Neural cell (in vitro differentiated cells): Measurements from ENCODE around the gene PRKCE. TPM values are rescaled to one million over a fixed set of nuclear protein-coding genes. Genes with fewer than 3 reads are reported as not detected.

Source experiments
- H2AFZ ChIP-seq: fragments of 200-600, 300-800 bp; sonication (generic), shearing (Covaris generic); 2 replicates; pipeline ENCODE4 v1.6.0; 2014; ENCODE audit warnings: low read depth, mild to moderate bottlenecking, antibody characterized with exemption, low read length, moderate library complexity
- H3F3A ChIP-seq: fragments of 200-600 bp; shearing (Covaris generic); 2 replicates; pipeline ENCODE4 v1.6.1; 2016; ENCODE audit warnings: mild to moderate bottlenecking, moderate library complexity, mixed read lengths, antibody characterized with exemption, low read length; ENCODE audit not compliant: insufficient read depth, poor library complexity, severe bottlenecking
- H3K27ac ChIP-seq: fragments of 200-600, 300-800 bp; sonication (generic), shearing (Covaris generic); 2 replicates; pipeline ENCODE4 v1.5.1; 2014; ENCODE audit warnings: mild to moderate bottlenecking, low read length, moderate library complexity
- H3K27me3 ChIP-seq: fragments of 300-800, 200-600 bp; sonication (generic), shearing (Covaris generic); 2 replicates; pipeline ENCODE4 v1.6.0; 2014; ENCODE audit warnings: mild to moderate bottlenecking, low read depth, low read length, moderate library complexity; ENCODE audit not compliant: insufficient read depth
- H3K36me3 ChIP-seq: fragments of 300-800, 200-600 bp; sonication (generic), shearing (Covaris generic); 2 replicates; pipeline ENCODE4 v1.5.1; 2014; ENCODE audit warnings: mild to moderate bottlenecking, antibody characterized with exemption, low read length, moderate library complexity; ENCODE audit not compliant: insufficient read depth
- H3K4me2 ChIP-seq: fragments of 300-800, 200-600 bp; sonication (generic), shearing (Covaris generic); 2 replicates; pipeline ENCODE4 v1.6.0; 2014; ENCODE audit warnings: mild to moderate bottlenecking, low read length
- H3K4me3 ChIP-seq: fragments of 300-800, 200-600 bp; sonication (generic), shearing (Covaris generic); 2 replicates; pipeline ENCODE4 v1.5.1; 2014; ENCODE audit warnings: mild to moderate bottlenecking, low read length, moderate library complexity
- H3K79me2 ChIP-seq: fragments of 200-600 bp; shearing (Covaris generic); replicated peaks from 2 replicates; pipeline ENCODE4 v1.6.0; 2014; ENCODE audit warnings: mild to moderate bottlenecking, low read length, moderate library complexity; ENCODE audit not compliant: insufficient read depth
- H3K9ac ChIP-seq: fragments of 300-800, 200-600 bp; sonication (generic), shearing (Covaris generic); 2 replicates; pipeline ENCODE4 v1.6.1; 2016; ENCODE audit warnings: mild to moderate bottlenecking, low read length, mixed read lengths
- H3K9me2 ChIP-seq: fragments of 200-600 bp; shearing (Covaris generic); 2 replicates; pipeline ENCODE4 v1.6.1; 2016; ENCODE audit warnings: mild to moderate bottlenecking, low read length, mixed read lengths; ENCODE audit not compliant: insufficient read depth
- H3K9me3 ChIP-seq: fragments of 200-600, 300-800 bp; sonication (generic), shearing (Covaris generic); 2 replicates; pipeline ENCODE4 v1.6.1; 2016; ENCODE audit warnings: mild to moderate bottlenecking, mixed run types, low read length, moderate library complexity, mixed read lengths
- H4K20me1 ChIP-seq: fragments of 200-600 bp; shearing (Covaris generic); 2 replicates; pipeline ENCODE4 v1.6.1; 2016; ENCODE audit warnings: mild to moderate bottlenecking, mixed run types; ENCODE audit not compliant: insufficient read depth
- CTCF ChIP-seq: fragments of 450-650 bp; IDR thresholded peaks from 2 replicates; pipeline ENCODE4 v1.5.1; 2014; ENCODE audit warnings: antibody characterized with exemption, mild to moderate bottlenecking, moderate library complexity; ENCODE audit not compliant: poor library complexity, severe bottlenecking
- EP300 ChIP-seq: fragments of 450-650 bp; conservative IDR thresholded peaks from 2 replicates; pipeline ENCODE4 v1.6.1; 2014; ENCODE audit warnings: antibody characterized with exemption, mild to moderate bottlenecking, moderate library complexity; ENCODE audit not compliant: poor library complexity, severe bottlenecking
- EZH2 ChIP-seq: fragments of 200-600, 300-800 bp; shearing (Covaris generic), sonication (generic); IDR thresholded peaks from 2 replicates; pipeline ENCODE4 v1.6.1; 2014; ENCODE audit warnings: antibody characterized with exemption, low read length, borderline replicate concordance, mild to moderate bottlenecking; ENCODE audit not compliant: insufficient read depth, poor library complexity, severe bottlenecking
- MXI1 ChIP-seq: fragments of 450-650 bp; conservative IDR thresholded peaks from 2 replicates; pipeline ENCODE4 v1.6.1; 2014; ENCODE audit warnings: antibody characterized with exemption, mild to moderate bottlenecking; ENCODE audit not compliant: poor library complexity, severe bottlenecking
- POLR2AphosphoS5 ChIP-seq: IDR thresholded peaks from 2 replicates; pipeline ENCODE4 v1.6.1; 2012
- RAD21 ChIP-seq: fragments of 450-650 bp; conservative IDR thresholded peaks from 2 replicates; pipeline ENCODE4 v1.6.1; 2014; ENCODE audit warnings: antibody characterized with exemption, mild to moderate bottlenecking, moderate library complexity
- REST ChIP-seq: IDR thresholded peaks from 2 replicates; pipeline ENCODE4 v1.6.1; 2012; ENCODE audit warnings: borderline replicate concordance
- SMC3 ChIP-seq: fragments of 450-650 bp; conservative IDR thresholded peaks from 2 replicates; pipeline ENCODE4 v1.6.1; 2014; ENCODE audit warnings: antibody characterized with exemption, mild to moderate bottlenecking, moderate library complexity; ENCODE audit not compliant: poor library complexity
- TAF1 ChIP-seq: IDR thresholded peaks from 2 replicates; pipeline ENCODE4 v1.6.1; 2012; ENCODE audit warnings: low read depth
- polyA plus RNA-seq: library from polyadenylated mRNA; depleted of rRNA; stranded (reverse); fragments of >200 nt; gene quantifications from 2 replicates; pipeline ENCODE4 v1.2.3, GENCODE V29; 2014

The PRKCE gene
- polyA plus RNA-seq, 1 donor from 2014 or later: 5.4 TPM

- H2AFZ ChIP-seq: no peak overlapping the region
- H3F3A ChIP-seq: peaks cover 5% of the 10 kb centered on the region
- no peak overlapping the region for H3K4me3 ChIP-seq
- H3K79me2 ChIP-seq: no peaks in the 10 kb centered on the region
- H3K4me2 ChIP-seq: no peak overlapping the region
- H3K9me3 ChIP-seq: no peaks in the 10 kb centered on the region
- H3K36me3 ChIP-seq: no peaks in the 10 kb centered on the region
- H3K9ac ChIP-seq: no peak overlapping the region
- no peaks in the 10 kb centered on the region for H4K20me1 ChIP-seq
- no peak for TF ChIP-seq MXI1
- TF ChIP-seq CTCF: no peak
- TF ChIP-seq EP300: no peak
- no peak for TF ChIP-seq TAF1
- TF ChIP-seq SMC3: no peak
- TF ChIP-seq EZH2: no peak
- TF ChIP-seq REST: no peak
- TF ChIP-seq POLR2AphosphoS5: no peak
- H3K27me3 ChIP-seq: no peaks in the 10 kb centered on the region
- H3K27ac ChIP-seq: peak overlapping the region; percentile 74
- H3K9me2 ChIP-seq: no peaks in the 10 kb centered on the region
These were observed 272.2 kb downstream of the PRKCE start for GRCh38 chr2:45923701-45924100.

GRCh38 chr2:45925026-45925425 lies 273.6 kb downstream of the PRKCE start:
- no peaks in the 10 kb centered on the region for H3K9me2 ChIP-seq
- H3K36me3 ChIP-seq: no peaks in the 10 kb centered on the region
- H3K79me2 ChIP-seq: no peaks in the 10 kb centered on the region
- no peaks in the 10 kb centered on the region for H3K27me3 ChIP-seq
- peaks cover 5% of the 10 kb centered on the region for H3F3A ChIP-seq
- no peak overlapping the region for H2AFZ ChIP-seq
- no peak overlapping the region for H3K27ac ChIP-seq
- H3K9ac ChIP-seq: no peak overlapping the region
- no peaks in the 10 kb centered on the region for H4K20me1 ChIP-seq
- no peak for TF ChIP-seq REST
- no peak for TF ChIP-seq MXI1
- no peak for TF ChIP-seq CTCF
- no peak for TF ChIP-seq TAF1
- TF ChIP-seq RAD21: no peak
- TF ChIP-seq EP300: no peak
- TF ChIP-seq POLR2AphosphoS5: no peak
- no peak for TF ChIP-seq SMC3
- TF ChIP-seq EZH2: no peak
- H3K9me3 ChIP-seq: no peaks in the 10 kb centered on the region
- no peak overlapping the region for H3K4me3 ChIP-seq
- no peak overlapping the region for H3K4me2 ChIP-seq
